Lower lobe of right lung (tissue), 2 donors: Measurements from ENCODE around the gene MIDN. TPM values are rescaled to one million over a fixed set of nuclear protein-coding genes. Genes with fewer than 3 reads are reported as not detected.

Experiments
- ATAC-seq, 2 donors: fragments of 200-7000 bp; cut with Tn5 transposase; one replicate each; pipeline ENCODE4 v1.9.1; 2020 to 2022; ENCODE audit warnings: mild to moderate bottlenecking in 2 of 2, moderate library complexity in 2 of 2
- DNase-seq: peaks from one replicate; pipeline ENCODE4 v3.0.0-alpha.2; 2020
- H3K27ac ChIP-seq: fragments of 200-600 bp; one replicate; pipeline ENCODE4 v1.8.0; 2022
- H3K27me3 ChIP-seq: fragments of 200-600 bp; one replicate; pipeline ENCODE4 v1.8.0; 2022; ENCODE audit warnings: low read depth
- H3K36me3 ChIP-seq: fragments of 200-600 bp; one replicate; pipeline ENCODE4 v1.8.0; 2022; ENCODE audit warnings: mild to moderate bottlenecking
- H3K4me1 ChIP-seq: fragments of 200-600 bp; one replicate; pipeline ENCODE4 v1.8.0; 2022
- H3K4me3 ChIP-seq: fragments of 200-600 bp; one replicate; pipeline ENCODE4 v1.8.0; 2022; ENCODE audit warnings: mild to moderate bottlenecking
- H3K9me3 ChIP-seq: fragments of 200-600 bp; one replicate; pipeline ENCODE4 v1.8.0; 2022
- intact Hi-C: fragments of 100-400 bp; cut with DNase I; formaldehyde crosslinking; loops from one replicate; pipeline ENCODE4 v1.11.0; 2022
- total RNA-seq: library from RNA; stranded (reverse); fragmentation: NEBNext Ultra II Directional; extraction: Animal tissue kit (Norgen Biotek cat#: 25700); gene quantifications from one replicate; pipeline ENCODE4 v1.2.1, GENCODE V29; 2021
- TF ChIP-seq, protein P1 (sequence below): fragments of 200-600 bp; IDR thresholded peaks from one replicate; pipeline ENCODE4 v1.8.0; 2022; ENCODE audit warnings: antibody characterized with exemption, mild to moderate bottlenecking
- donor health status: DM: no; HTN: yes; CAD: no; lungs with severe emphysema.

MIDN gene
- total RNA-seq, 1 donor from 2014 or later: 76.3 TPM

DNA sequence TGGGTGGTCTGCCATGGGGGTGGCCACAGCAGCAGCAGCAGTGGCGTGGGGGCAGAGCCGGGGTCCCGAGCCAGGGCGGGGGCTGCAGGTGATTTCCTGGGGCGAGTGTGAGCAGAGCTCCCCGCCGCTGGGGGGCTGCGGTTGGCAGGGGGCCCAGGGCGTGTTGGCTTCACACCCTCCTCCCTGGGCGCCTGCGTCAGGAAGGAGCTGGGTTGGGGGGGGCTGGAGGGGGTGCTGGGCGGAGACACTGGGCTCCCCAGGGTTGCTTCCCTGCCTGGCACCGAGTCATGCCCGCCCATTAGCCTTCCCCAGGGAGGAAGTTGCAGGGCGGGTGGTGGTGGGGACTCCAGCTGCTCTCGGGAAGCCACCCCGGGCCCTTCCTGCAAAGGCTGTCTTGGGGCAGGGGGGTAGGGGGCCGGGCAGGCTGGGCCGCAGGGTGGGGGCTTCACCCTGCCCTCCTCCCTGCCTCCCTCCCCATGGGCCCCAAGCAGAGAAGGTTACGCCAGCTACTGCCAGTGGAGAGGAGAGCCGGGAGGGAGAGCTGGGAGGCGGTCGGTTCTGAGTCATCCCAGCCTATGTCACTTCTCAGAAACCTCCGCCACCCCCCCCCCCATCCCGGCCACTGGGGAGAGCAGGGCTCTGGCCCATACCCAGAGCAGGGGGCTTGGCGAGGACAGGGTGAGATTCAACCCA lies 4.6 kb downstream of the MIDN start:
- peak; percentile 95 for DNase-seq

DNA sequence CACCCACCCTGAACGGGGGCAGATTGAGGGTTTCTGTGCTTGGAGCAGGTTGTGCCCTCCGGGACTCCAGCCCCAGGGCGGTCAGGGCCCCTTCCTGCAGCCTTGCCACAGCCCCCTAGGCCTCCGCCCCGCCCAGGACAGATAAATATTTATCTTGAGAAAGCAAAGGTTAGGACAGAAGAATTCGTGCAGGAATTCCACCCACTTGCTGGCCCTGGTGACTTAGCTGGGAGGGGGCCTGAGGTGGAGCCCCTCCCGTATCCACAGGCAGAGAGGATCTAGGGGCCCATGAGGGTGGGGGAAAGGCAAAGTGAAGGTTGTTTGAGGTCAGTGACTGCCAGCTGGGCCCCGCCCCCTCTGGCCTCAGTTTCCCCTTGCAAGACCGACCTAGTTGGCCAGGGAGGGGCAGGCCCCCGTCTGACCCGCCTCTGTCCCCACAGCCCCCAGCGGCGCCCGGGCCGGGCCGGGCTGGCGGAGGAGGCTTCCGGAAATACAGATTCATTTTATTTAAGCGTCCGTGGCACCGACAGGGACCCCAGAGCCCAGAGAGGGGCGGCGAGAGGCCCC lies 5.2 kb downstream of the MIDN start:
- H3K36me3 ChIP-seq: peaks cover 56% of the 10 kb centered on the region
- peaks cover 60% of the 10 kb centered on the region for H3K4me1 ChIP-seq
- TF ChIP-seq, protein P1, sequence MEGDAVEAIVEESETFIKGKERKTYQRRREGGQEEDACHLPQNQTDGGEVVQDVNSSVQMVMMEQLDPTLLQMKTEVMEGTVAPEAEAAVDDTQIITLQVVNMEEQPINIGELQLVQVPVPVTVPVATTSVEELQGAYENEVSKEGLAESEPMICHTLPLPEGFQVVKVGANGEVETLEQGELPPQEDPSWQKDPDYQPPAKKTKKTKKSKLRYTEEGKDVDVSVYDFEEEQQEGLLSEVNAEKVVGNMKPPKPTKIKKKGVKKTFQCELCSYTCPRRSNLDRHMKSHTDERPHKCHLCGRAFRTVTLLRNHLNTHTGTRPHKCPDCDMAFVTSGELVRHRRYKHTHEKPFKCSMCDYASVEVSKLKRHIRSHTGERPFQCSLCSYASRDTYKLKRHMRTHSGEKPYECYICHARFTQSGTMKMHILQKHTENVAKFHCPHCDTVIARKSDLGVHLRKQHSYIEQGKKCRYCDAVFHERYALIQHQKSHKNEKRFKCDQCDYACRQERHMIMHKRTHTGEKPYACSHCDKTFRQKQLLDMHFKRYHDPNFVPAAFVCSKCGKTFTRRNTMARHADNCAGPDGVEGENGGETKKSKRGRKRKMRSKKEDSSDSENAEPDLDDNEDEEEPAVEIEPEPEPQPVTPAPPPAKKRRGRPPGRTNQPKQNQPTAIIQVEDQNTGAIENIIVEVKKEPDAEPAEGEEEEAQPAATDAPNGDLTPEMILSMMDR: no peak
- DNase-seq (no peak), ATAC-seq (peak in 1 of 2 donors; percentile 3)
- no peaks in the 10 kb centered on the region for H3K9me3 ChIP-seq
- H3K27ac ChIP-seq: peak overlapping the region; percentile 98
- intact Hi-C loops: no loop called here
- H3K27me3 ChIP-seq: no peaks in the 10 kb centered on the region
- H3K4me3 ChIP-seq: peak overlapping the region; percentile 77

More for the DNA sequence above, 4.6 kb downstream of the MIDN start:
- peak overlapping the region; percentile 77 for H3K4me3 ChIP-seq
- peak; percentile 61 to 66 for ATAC-seq
- no peaks in the 10 kb centered on the region for H3K9me3 ChIP-seq
- peaks cover 57% of the 10 kb centered on the region for H3K4me1 ChIP-seq
- intact Hi-C loops: no loop called here
- H3K27ac ChIP-seq: peak overlapping the region; percentile 98
- H3K36me3 ChIP-seq: peaks cover 53% of the 10 kb centered on the region
- no peaks in the 10 kb centered on the region for H3K27me3 ChIP-seq
- TF ChIP-seq, protein P1: peak; percentile 22

GRCh38 chr19:1254081-1254527 lies 5.7 kb downstream of the MIDN start:
- ATAC-seq (no peak), DNase-seq (peak; percentile 62)
- H3K4me1 ChIP-seq: peaks cover 65% of the 10 kb centered on the region
- no peaks in the 10 kb centered on the region for H3K27me3 ChIP-seq
- peak overlapping the region; percentile 77 for H3K4me3 ChIP-seq
- no peaks in the 10 kb centered on the region for H3K9me3 ChIP-seq
- peaks cover 56% of the 10 kb centered on the region for H3K36me3 ChIP-seq
- peak overlapping the region; percentile 98 for H3K27ac ChIP-seq
- TF ChIP-seq, protein P1: no peak
- intact Hi-C loops: no loop called here

GRCh38 chr19:1254530-1255185 lies 6.3 kb downstream of the MIDN start:
- no peaks in the 10 kb centered on the region for H3K27me3 ChIP-seq
- H3K4me3 ChIP-seq: peak overlapping the region; percentile 77
- H3K36me3 ChIP-seq: peaks cover 56% of the 10 kb centered on the region
- peak overlapping the region; percentile 98 for H3K27ac ChIP-seq
- ATAC-seq (no peak), DNase-seq (no peak)
- TF ChIP-seq, protein P1: no peak
- H3K4me1 ChIP-seq: peaks cover 71% of the 10 kb centered on the region
- H3K9me3 ChIP-seq: no peaks in the 10 kb centered on the region
- intact Hi-C loops: no loop called here

DNA sequence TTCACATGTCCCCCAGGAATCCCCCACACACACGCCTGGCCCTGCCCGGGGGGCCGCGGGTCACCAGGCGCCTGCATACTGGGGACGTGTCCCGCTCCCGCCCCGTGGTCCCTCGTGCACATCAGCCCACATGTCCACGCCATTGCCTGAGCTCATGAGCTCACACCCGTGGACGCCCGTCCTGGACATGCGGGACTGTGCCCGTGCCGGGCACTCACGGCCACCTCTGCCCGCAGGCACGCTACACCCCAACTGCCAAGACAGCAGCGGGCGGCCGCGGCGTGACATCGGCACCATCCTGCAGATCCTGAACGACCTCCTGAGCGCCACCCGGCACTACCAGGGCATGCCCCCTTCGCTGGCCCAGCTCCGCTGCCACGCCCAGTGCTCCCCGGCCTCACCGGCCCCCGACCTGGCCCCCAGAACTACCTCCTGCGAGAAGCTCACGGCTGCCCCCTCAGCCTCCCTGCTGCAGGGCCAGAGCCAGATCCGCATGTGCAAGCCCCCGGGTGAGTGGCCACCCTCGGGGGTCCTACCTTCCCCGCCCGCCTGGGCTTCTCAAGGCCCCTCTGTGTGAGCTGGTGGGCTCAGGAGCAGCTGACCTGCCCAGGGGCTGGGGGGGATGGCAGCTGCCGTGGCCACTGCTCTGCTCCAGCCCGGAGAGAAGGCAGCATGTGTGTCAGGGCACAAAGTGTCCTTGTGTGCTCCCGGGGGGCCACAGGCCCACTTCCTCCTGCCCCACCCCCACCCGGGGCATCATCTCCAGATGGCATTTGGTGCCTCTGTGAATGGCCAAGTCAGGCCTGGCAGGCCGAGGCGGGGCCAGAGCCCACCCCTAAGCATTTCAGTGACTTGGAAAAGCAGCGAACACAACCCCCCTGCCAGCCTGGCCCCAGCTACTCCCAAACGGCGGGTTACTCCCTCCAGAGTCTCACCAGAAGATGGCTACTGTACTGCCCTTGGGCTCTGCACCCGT lies 7.1 kb downstream of the MIDN start:
- H3K27ac ChIP-seq: peak overlapping the region; percentile 98
- DNase-seq (no peak), ATAC-seq (no peak)
- no peaks in the 10 kb centered on the region for H3K9me3 ChIP-seq
- H3K36me3 ChIP-seq: peaks cover 56% of the 10 kb centered on the region
- H3K4me3 ChIP-seq: no peak overlapping the region
- intact Hi-C loops: no loop called here
- no peaks in the 10 kb centered on the region for H3K27me3 ChIP-seq
- H3K4me1 ChIP-seq: peaks cover 79% of the 10 kb centered on the region
- TF ChIP-seq, protein P1: no peak
